HG03460 (cell line): ENCODE data around the gene PRDM5.
"Not testable (repeated sequence)": the region's sequence is repeated elsewhere in the genome, so short reads cannot be mapped to it uniquely, and the experiment has no call there.

ENCODE experiments used
- ATAC-seq: cut with Tn5 transposase; IDR thresholded peaks from one replicate; pipeline ENCODE4 v1.9.1; 2021; ENCODE audit not compliant: unreplicated experiment

The PRDM5 gene

GRCh38 chr4:120659616-120660170 lies 262.8 kb downstream of the PRDM5 start:
- no peak for ATAC-seq

GRCh38 chr4:120658772-120659171 lies 263.8 kb downstream of the PRDM5 start:
- ATAC-seq, result no peak

- no peak for ATAC-seq
Observed at GRCh38 chr4:120653804-120654573, 268.5 kb downstream of the PRDM5 start.

- ATAC-seq, result not testable (repeated sequence)
Observed at GRCh38 chr4:120648336-120648735, 274.2 kb downstream of the PRDM5 start.
